Neutrophil (primary cell): ENCODE data around the gene GABRR1.

Experiments used
- H3K27ac ChIP-seq: fragments of 200-600 bp; sonication (generic); 2 replicates; pipeline ENCODE4 v1.5.1; 2016; ENCODE audit warnings: mild to moderate bottlenecking, moderate library complexity
- H3K27me3 ChIP-seq: fragments of 200-600 bp; sonication (generic); 2 replicates; pipeline ENCODE4 v1.6.0; 2016; ENCODE audit warnings: mild to moderate bottlenecking
- H3K36me3 ChIP-seq: fragments of 200-600 bp; sonication (generic); 2 replicates; pipeline ENCODE4 v1.5.1; 2017
- H3K4me1 ChIP-seq, 2 experiments: fragments of 200-600 bp in 1 of 2; sonication (generic) in 1 of 2; 1 replicate in 1 of 2; 2 replicates in 1 of 2; pipeline versions ENCODE4 v1.5.1 to v1.6.1; 2013 to 2016; ENCODE audit warnings: low read depth in 1 of 2, low read length in 1 of 2, mild to moderate bottlenecking in 1 of 2, moderate library complexity in 1 of 2; ENCODE audit not compliant: control insufficient read depth in 1 of 2, insufficient read depth in 1 of 2
- H3K4me3 ChIP-seq, 2 experiments: fragments of 200-600 bp in 1 of 2; sonication (generic) in 1 of 2; 1 replicate in 1 of 2; 2 replicates in 1 of 2; pipeline ENCODE4 v1.5.1; 2013 to 2016; ENCODE audit warnings: low read depth in 1 of 2, low read length in 1 of 2, mild to moderate bottlenecking in 1 of 2, moderate library complexity in 1 of 2
- H3K9me3 ChIP-seq: fragments of 200-600 bp; sonication (generic); 2 replicates; pipeline ENCODE4 v1.5.1; 2016
- CTCF ChIP-seq: fragments of 200-600 bp; sonication (generic); IDR thresholded peaks from 2 replicates; pipeline ENCODE4 v1.5.1; 2016; ENCODE audit warnings: antibody characterized with exemption

The GABRR1 gene

GRCh38 chr6:89216411-89216810 lies 747 bp downstream of the GABRR1 start:
- TF ChIP-seq CTCF, result no peak

GRCh38 chr6:89215391-89215790 lies 1.8 kb downstream of the GABRR1 start:
- H3K4me3 ChIP-seq, result no peak overlapping the region
- no peak for TF ChIP-seq CTCF
- no peaks in the 10 kb centered on the region for H3K9me3 ChIP-seq
- H3K4me1 ChIP-seq, result peaks cover 0 to 15% of the 10 kb centered on the region in 2 experiments
- H3K36me3 ChIP-seq, result no peaks in the 10 kb centered on the region
- no peak overlapping the region for H3K27ac ChIP-seq
- H3K27me3 ChIP-seq, result no peaks in the 10 kb centered on the region

More at GRCh38 chr6:89216411-89216810, 747 bp downstream of the GABRR1 start:
- Histone ChIP-seq H3K27ac (no peak overlapping the region), H3K27me3 (no peaks in the 10 kb centered on the region), H3K36me3 (no peaks in the 10 kb centered on the region), H3K4me3 (no peak overlapping the region), H3K4me1 (peaks cover 0 to 15% of the 10 kb centered on the region in 2 experiments), H3K9me3 (no peaks in the 10 kb centered on the region)

- Histone ChIP-seq H3K9me3 (no peaks in the 10 kb centered on the region), H3K4me3 (no peak overlapping the region), H3K4me1 (peaks cover 0 to 15% of the 10 kb centered on the region in 2 experiments), H3K27ac (no peak overlapping the region), H3K27me3 (no peaks in the 10 kb centered on the region), H3K36me3 (no peaks in the 10 kb centered on the region)
- TF ChIP-seq CTCF, result no peak
These were observed 3.0 kb downstream of the GABRR1 start for GRCh38 chr6:89214197-89214596.

GRCh38 chr6:89212472-89212871 lies 4.7 kb downstream of the GABRR1 start:
- Histone ChIP-seq H3K4me1 (peaks cover 0 to 17% of the 10 kb centered on the region in 2 experiments), H3K4me3 (no peak overlapping the region), H3K36me3 (no peaks in the 10 kb centered on the region), H3K9me3 (no peaks in the 10 kb centered on the region), H3K27ac (no peak overlapping the region), H3K27me3 (no peaks in the 10 kb centered on the region)
- no peak for TF ChIP-seq CTCF

GRCh38 chr6:89209457-89209856 lies 7.7 kb downstream of the GABRR1 start:
- TF ChIP-seq CTCF, result no peak
- Histone ChIP-seq H3K4me1 (peaks cover 0 to 5% of the 10 kb centered on the region in 2 experiments), H3K27ac (no peak overlapping the region), H3K9me3 (no peaks in the 10 kb centered on the region), H3K36me3 (no peaks in the 10 kb centered on the region), H3K4me3 (no peak overlapping the region), H3K27me3 (no peaks in the 10 kb centered on the region)

GRCh38 chr6:89208551-89208950 lies 8.6 kb downstream of the GABRR1 start:
- TF ChIP-seq CTCF, result no peak

More at GRCh38 chr6:89208551-89208950, 8.6 kb downstream of the GABRR1 start:
- H3K9me3 ChIP-seq, result no peaks in the 10 kb centered on the region
- no peak overlapping the region for H3K27ac ChIP-seq
- no peaks in the 10 kb centered on the region for H3K27me3 ChIP-seq
- peaks cover 0 to 5% of the 10 kb centered on the region in 2 experiments for H3K4me1 ChIP-seq
- H3K4me3 ChIP-seq, result no peak overlapping the region
- H3K36me3 ChIP-seq, result no peaks in the 10 kb centered on the region
